Neural progenitor cell (in vitro differentiated cells): ENCODE results near the gene KIRREL3. TPM values are rescaled to one million over a fixed set of nuclear protein-coding genes. Genes with fewer than 3 reads are reported as not detected.

Source experiments
- DNase-seq: peaks from one replicate; pipeline ENCODE4 v3.0.0-alpha.2; 2016; ENCODE audit warnings: low spot score
- H2AFZ ChIP-seq: fragments of 200-600 bp; sonication (generic); replicated peaks from 2 replicates; pipeline ENCODE4 v1.6.1; 2016; ENCODE audit warnings: antibody characterized with exemption
- H3F3A ChIP-seq: fragments of 200-600 bp; sonication (generic); 2 replicates; pipeline ENCODE4 v1.6.1; 2016; ENCODE audit warnings: antibody characterized with exemption, low read depth
- H3K27ac ChIP-seq: fragments of 200-600 bp; sonication (generic); 2 replicates; pipeline ENCODE4 v1.5.1; 2016; ENCODE audit warnings: mild to moderate bottlenecking
- H3K27me3 ChIP-seq: fragments of 200-600 bp; sonication (generic); 2 replicates; pipeline ENCODE4 v1.6.1; 2016; ENCODE audit warnings: mild to moderate bottlenecking, moderate library complexity
- H3K36me3 ChIP-seq: fragments of 200-600 bp; sonication (generic); 2 replicates; pipeline ENCODE4 v1.5.1; 2016
- H3K4me1 ChIP-seq: fragments of 200-600 bp; sonication (generic); 2 replicates; pipeline ENCODE4 v1.6.1; 2016; ENCODE audit warnings: mixed run types
- H3K4me2 ChIP-seq: fragments of 200-600 bp; sonication (generic); 2 replicates; pipeline ENCODE4 v1.6.1; 2016
- H3K4me3 ChIP-seq: fragments of 200-600 bp; sonication (generic); 2 replicates; pipeline ENCODE4 v1.5.1; 2016
- H3K79me2 ChIP-seq: fragments of 200-600 bp; sonication (generic); 2 replicates; pipeline ENCODE4 v1.6.1; 2016; ENCODE audit warnings: low read depth
- H3K9ac ChIP-seq: fragments of 200-600 bp; sonication (generic); 2 replicates; pipeline ENCODE4 v1.6.1; 2016
- H3K9me3 ChIP-seq: fragments of 200-600 bp; sonication (generic); 2 replicates; pipeline ENCODE4 v1.5.1; 2016; ENCODE audit warnings: low read depth
- H4K20me1 ChIP-seq: fragments of 200-600 bp; sonication (generic); 2 replicates; pipeline ENCODE4 v1.6.1; 2016; ENCODE audit warnings: low read depth
- H3K27ac Mint-ChIP-seq: 3 replicates; pipeline ENCODE4 v1.8.0; 2021; ENCODE audit warnings: mixed read lengths
- H3K27me3 Mint-ChIP-seq: 2 replicates; pipeline ENCODE4 v1.8.0; 2022; ENCODE audit warnings: low read depth, mild to moderate bottlenecking, inconsistent platforms, moderate library complexity, mixed read lengths; ENCODE audit not compliant: insufficient read depth
- H3K36me3 Mint-ChIP-seq: 3 replicates; pipeline ENCODE4 v1.8.0; 2021; ENCODE audit warnings: mixed read lengths
- H3K4me1 Mint-ChIP-seq: 3 replicates; pipeline ENCODE4 v1.8.0; 2021; ENCODE audit warnings: mixed read lengths
- H3K4me3 Mint-ChIP-seq: 3 replicates; pipeline ENCODE4 v1.8.0; 2021; ENCODE audit warnings: mild to moderate bottlenecking, moderate library complexity, mixed read lengths
- H3K9me3 Mint-ChIP-seq: 3 replicates; pipeline ENCODE4 v1.8.0; 2020; ENCODE audit warnings: mixed read lengths
- CTCF ChIP-seq: fragments of 200-600 bp; sonication (generic); IDR thresholded peaks from 2 replicates; pipeline ENCODE4 v1.5.1; 2017; ENCODE audit warnings: antibody characterized with exemption, mild to moderate bottlenecking
- EZH2 ChIP-seq: fragments of 200-600 bp; sonication (generic); IDR thresholded peaks from 2 replicates; pipeline ENCODE4 v1.6.1; 2017; ENCODE audit warnings: antibody characterized with exemption, mild to moderate bottlenecking, moderate library complexity
- EZH2phosphoT487 ChIP-seq: fragments of 200-600 bp; sonication (generic); IDR thresholded peaks from 2 replicates; pipeline ENCODE4 v1.6.1; 2017; ENCODE audit warnings: antibody characterized with exemption
- total RNA-seq: library from RNA; depleted of rRNA; stranded (reverse); fragments of >200 nt; gene quantifications from 2 replicates; pipeline ENCODE4 v1.2.3, GENCODE V29; 2015; ENCODE audit warnings: low replicate concordance

The KIRREL3 gene
- total RNA-seq, 1 donor from 2014 or later, result 1.1 TPM

GRCh38 chr11:126747315-126747714, 253.3 kb downstream of the KIRREL3 start:
- no peaks in the 10 kb centered on the region for H3K9me3 ChIP-seq
- H3K27me3 ChIP-seq, result no peaks in the 10 kb centered on the region
- no peak overlapping the region for H3K4me3 ChIP-seq
- Mint-ChIP-seq H3K27ac (no peak overlapping the region), H3K36me3 (no peaks in the 10 kb centered on the region), H3K27me3 (peaks cover 7% of the 10 kb centered on the region), H3K4me1 (peaks cover 8% of the 10 kb centered on the region), H3K9me3 (no peaks in the 10 kb centered on the region), H3K4me3 (no peak overlapping the region)
- TF ChIP-seq CTCF (no peak), EZH2phosphoT487 (no peak), EZH2 (no peak)
- H3K9ac ChIP-seq, result no peak overlapping the region
- no peak overlapping the region for H3K4me2 ChIP-seq
- no peak for DNase-seq
- H3K4me1 ChIP-seq, result no peaks in the 10 kb centered on the region
- H4K20me1 ChIP-seq, result no peaks in the 10 kb centered on the region
- H3K79me2 ChIP-seq, result no peaks in the 10 kb centered on the region
- no peak overlapping the region for H3K27ac ChIP-seq
- no peaks in the 10 kb centered on the region for H3K36me3 ChIP-seq
- H2AFZ ChIP-seq, result no peak overlapping the region
- no peaks in the 10 kb centered on the region for H3F3A ChIP-seq

DNA sequence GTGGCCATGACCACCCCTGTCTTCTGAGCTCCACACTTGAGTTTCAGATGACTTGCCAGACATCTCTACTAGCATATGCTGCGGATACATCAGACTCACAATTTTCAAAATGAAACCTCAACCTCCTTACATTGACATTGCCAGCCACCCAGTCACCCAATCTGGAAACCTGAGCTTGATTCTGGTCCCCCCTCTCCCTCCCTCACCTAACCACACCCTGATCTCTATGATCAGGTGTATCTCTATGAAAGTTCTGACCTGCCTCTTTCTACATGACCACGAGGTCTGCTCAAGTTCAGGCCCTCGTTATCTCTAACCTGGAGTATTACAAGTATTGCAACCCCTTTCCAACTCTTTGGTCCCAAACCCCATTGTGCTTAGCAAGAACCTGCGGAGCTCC, 254.1 kb downstream of the KIRREL3 start:
- H4K20me1 ChIP-seq, result no peaks in the 10 kb centered on the region
- no peaks in the 10 kb centered on the region for H3K79me2 ChIP-seq
- Mint-ChIP-seq H3K27ac (no peak overlapping the region), H3K4me1 (peaks cover 8% of the 10 kb centered on the region), H3K36me3 (no peaks in the 10 kb centered on the region), H3K9me3 (no peaks in the 10 kb centered on the region), H3K4me3 (no peak overlapping the region), H3K27me3 (peaks cover 7% of the 10 kb centered on the region)
- no peak overlapping the region for H3K4me3 ChIP-seq
- no peaks in the 10 kb centered on the region for H3K9me3 ChIP-seq
- no peak overlapping the region for H3K4me2 ChIP-seq
- H3F3A ChIP-seq, result no peaks in the 10 kb centered on the region
- no peaks in the 10 kb centered on the region for H3K36me3 ChIP-seq
- no peak for DNase-seq
- TF ChIP-seq CTCF, result no peak
- no peak for TF ChIP-seq EZH2
- TF ChIP-seq EZH2phosphoT487, result no peak
- H3K4me1 ChIP-seq, result no peaks in the 10 kb centered on the region
- H3K27me3 ChIP-seq, result no peaks in the 10 kb centered on the region
- no peak overlapping the region for H3K27ac ChIP-seq
- no peak overlapping the region for H3K9ac ChIP-seq
- H2AFZ ChIP-seq, result no peak overlapping the region

DNA sequence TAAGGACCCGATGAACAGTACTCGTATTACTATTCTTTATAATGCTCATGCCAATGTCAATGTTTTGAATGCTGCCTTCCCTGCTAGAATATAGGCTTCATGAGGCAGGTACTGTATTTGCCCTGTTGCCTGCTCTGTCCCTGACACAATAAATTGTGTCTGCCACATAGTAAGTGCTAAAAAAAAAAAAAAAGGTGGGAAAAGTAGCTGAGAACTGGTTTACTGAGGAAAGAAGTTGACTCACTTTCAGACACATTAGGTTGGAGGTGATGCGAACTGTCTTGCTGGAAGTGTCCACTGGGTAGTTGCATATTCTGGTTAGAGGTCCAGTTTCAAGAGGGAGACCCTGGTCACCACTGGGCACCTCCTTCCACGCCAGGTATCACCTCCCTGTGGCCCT, 255.9 kb downstream of the KIRREL3 start:
- peaks cover 7% of the 10 kb centered on the region for H3K27me3 Mint-ChIP-seq
- Histone ChIP-seq H3K36me3 (no peaks in the 10 kb centered on the region), H3K9ac (no peak overlapping the region), H3K79me2 (no peaks in the 10 kb centered on the region), H3F3A (no peaks in the 10 kb centered on the region), H2AFZ (no peak overlapping the region), H3K27ac (no peak overlapping the region), H3K4me3 (no peak overlapping the region), H4K20me1 (no peaks in the 10 kb centered on the region), H3K27me3 (no peaks in the 10 kb centered on the region), H3K4me2 (no peak overlapping the region), H3K9me3 (no peaks in the 10 kb centered on the region), H3K4me1 (no peaks in the 10 kb centered on the region)
- H3K27ac Mint-ChIP-seq, result no peak overlapping the region
- no peak overlapping the region for H3K4me3 Mint-ChIP-seq
- H3K9me3 Mint-ChIP-seq, result no peaks in the 10 kb centered on the region
- no peak for DNase-seq
- H3K4me1 Mint-ChIP-seq, result peaks cover 17% of the 10 kb centered on the region
- H3K36me3 Mint-ChIP-seq, result no peaks in the 10 kb centered on the region
- TF ChIP-seq EZH2phosphoT487 (no peak), CTCF (no peak), EZH2 (no peak)
